Loucy (cell line): ENCODE data around the gene COPE.

Experiments
- H2AFZ ChIP-seq: fragments of 200-600 bp; sonication (generic); 2 replicates; pipeline ENCODE4 v1.6.0; 2016; ENCODE audit warnings: antibody characterized with exemption, mild to moderate bottlenecking, low read length, moderate library complexity
- H3F3A ChIP-seq: fragments of 200-600 bp; 2 replicates; pipeline ENCODE4 v1.6.0; 2016; ENCODE audit warnings: antibody characterized with exemption, low read depth, mild to moderate bottlenecking
- H3K27me3 ChIP-seq: fragments of 200-600 bp; sonication (generic); 2 replicates; pipeline ENCODE4 v1.6.1; 2014; ENCODE audit warnings: low read length, mild to moderate bottlenecking; ENCODE audit not compliant: insufficient read depth, poor library complexity, severe bottlenecking
- H3K36me3 ChIP-seq: fragments of 200-600 bp; sonication (generic); 2 replicates; pipeline ENCODE4 v1.6.1; 2016; ENCODE audit warnings: low read length; ENCODE audit not compliant: insufficient read depth
- H3K4me1 ChIP-seq: fragments of 200-600 bp; sonication (generic); 2 replicates; pipeline ENCODE4 v1.5.1; 2014; ENCODE audit warnings: low read length, mild to moderate bottlenecking; ENCODE audit not compliant: insufficient read depth, poor library complexity, severe bottlenecking
- H3K4me2 ChIP-seq: fragments of 200-600 bp; sonication (generic); 2 replicates; pipeline ENCODE4 v1.6.0; 2014; ENCODE audit warnings: antibody characterized with exemption, low read length, low read depth, mild to moderate bottlenecking; ENCODE audit not compliant: poor library complexity, severe bottlenecking
- H3K4me3 ChIP-seq: fragments of 200-600 bp; sonication (generic); 2 replicates; pipeline ENCODE4 v1.5.1; 2014; ENCODE audit warnings: low read length, mild to moderate bottlenecking, mixed read lengths; ENCODE audit not compliant: poor library complexity, severe bottlenecking
- H3K79me2 ChIP-seq: fragments of 200-600 bp; sonication (generic); 2 replicates; pipeline ENCODE4 v1.6.1; 2014; ENCODE audit warnings: low read length; ENCODE audit not compliant: insufficient read depth
- H3K9ac ChIP-seq: fragments of 200-600 bp; sonication (generic); 2 replicates; pipeline ENCODE4 v1.6.0; 2014; ENCODE audit warnings: mild to moderate bottlenecking, low read depth, low read length, moderate library complexity; ENCODE audit not compliant: poor library complexity, severe bottlenecking
- H3K9me2 ChIP-seq: fragments of 200-600 bp; sonication (generic); replicated peaks from 2 replicates; pipeline ENCODE4 v1.6.1; 2016; ENCODE audit warnings: low read depth, low read length, mixed read lengths
- H3K9me3 ChIP-seq: fragments of 200-600 bp; sonication (generic); 2 replicates; pipeline ENCODE4 v1.6.1; 2014; ENCODE audit warnings: mild to moderate bottlenecking, antibody characterized with exemption, low read length, low read depth; ENCODE audit not compliant: insufficient read depth
- H4K20me1 ChIP-seq: fragments of 200-600 bp; sonication (generic); 2 replicates; pipeline ENCODE4 v1.6.0; 2014; ENCODE audit warnings: antibody characterized with exemption, low read length, mild to moderate bottlenecking; ENCODE audit not compliant: insufficient read depth, poor library complexity, severe bottlenecking
- EZH2phosphoT487 ChIP-seq: fragments of 200-600 bp; IDR thresholded peaks from 2 replicates; pipeline ENCODE4 v1.6.1; 2018; ENCODE audit warnings: antibody characterized with exemption, mild to moderate bottlenecking, moderate library complexity, borderline replicate concordance
- TF ChIP-seq, protein P1 (sequence below): fragments of 200-600 bp; sonication (generic); conservative IDR thresholded peaks from 2 replicates; pipeline ENCODE4 v1.5.1; 2014; ENCODE audit warnings: mild to moderate bottlenecking, antibody characterized with exemption, low read length

The COPE gene

GRCh38 chr19:18856385-18857126, 62.6 kb downstream of the COPE start:
- Histone ChIP-seq H3K9ac (no peak overlapping the region), H4K20me1 (peaks cover 15% of the 10 kb centered on the region)
- TF ChIP-seq, protein P1, sequence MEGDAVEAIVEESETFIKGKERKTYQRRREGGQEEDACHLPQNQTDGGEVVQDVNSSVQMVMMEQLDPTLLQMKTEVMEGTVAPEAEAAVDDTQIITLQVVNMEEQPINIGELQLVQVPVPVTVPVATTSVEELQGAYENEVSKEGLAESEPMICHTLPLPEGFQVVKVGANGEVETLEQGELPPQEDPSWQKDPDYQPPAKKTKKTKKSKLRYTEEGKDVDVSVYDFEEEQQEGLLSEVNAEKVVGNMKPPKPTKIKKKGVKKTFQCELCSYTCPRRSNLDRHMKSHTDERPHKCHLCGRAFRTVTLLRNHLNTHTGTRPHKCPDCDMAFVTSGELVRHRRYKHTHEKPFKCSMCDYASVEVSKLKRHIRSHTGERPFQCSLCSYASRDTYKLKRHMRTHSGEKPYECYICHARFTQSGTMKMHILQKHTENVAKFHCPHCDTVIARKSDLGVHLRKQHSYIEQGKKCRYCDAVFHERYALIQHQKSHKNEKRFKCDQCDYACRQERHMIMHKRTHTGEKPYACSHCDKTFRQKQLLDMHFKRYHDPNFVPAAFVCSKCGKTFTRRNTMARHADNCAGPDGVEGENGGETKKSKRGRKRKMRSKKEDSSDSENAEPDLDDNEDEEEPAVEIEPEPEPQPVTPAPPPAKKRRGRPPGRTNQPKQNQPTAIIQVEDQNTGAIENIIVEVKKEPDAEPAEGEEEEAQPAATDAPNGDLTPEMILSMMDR, result peak; percentile 26; the same call in 1 of the 2 replicates
- TF ChIP-seq EZH2phosphoT487, result no peak

GRCh38 chr19:18855647-18856384, 63.4 kb downstream of the COPE start:
- no peaks in the 10 kb centered on the region for H3K9me2 ChIP-seq
- no peaks in the 10 kb centered on the region for H3K9me3 ChIP-seq
- no peaks in the 10 kb centered on the region for H3K79me2 ChIP-seq
- TF ChIP-seq, protein P1, result no peak
- no peak for TF ChIP-seq EZH2phosphoT487
- no peak overlapping the region for H2AFZ ChIP-seq
- no peak overlapping the region for H3K9ac ChIP-seq
- H3K27me3 ChIP-seq, result no peaks in the 10 kb centered on the region
- H3K36me3 ChIP-seq, result peaks cover 98% of the 10 kb centered on the region; the same call in 1 of the 2 replicates
- no peaks in the 10 kb centered on the region for H3F3A ChIP-seq
- no peak overlapping the region for H3K4me2 ChIP-seq
- H3K4me1 ChIP-seq, result no peaks in the 10 kb centered on the region
- no peak overlapping the region for H3K4me3 ChIP-seq
- H4K20me1 ChIP-seq, result peaks cover 16% of the 10 kb centered on the region

More at GRCh38 chr19:18856385-18857126, 62.6 kb downstream of the COPE start:
- Histone ChIP-seq H3F3A (no peaks in the 10 kb centered on the region), H3K79me2 (no peaks in the 10 kb centered on the region), H3K27me3 (no peaks in the 10 kb centered on the region), H3K4me3 (no peak overlapping the region), H3K4me2 (no peak overlapping the region), H3K4me1 (no peaks in the 10 kb centered on the region), H2AFZ (no peak overlapping the region), H3K9me2 (no peaks in the 10 kb centered on the region), H3K9me3 (no peaks in the 10 kb centered on the region), H3K36me3 (peaks cover 98% of the 10 kb centered on the region; the same call in 1 of the 2 replicates)

- H4K20me1 ChIP-seq, result peaks cover 19% of the 10 kb centered on the region
- no peaks in the 10 kb centered on the region for H3K9me3 ChIP-seq
- H3F3A ChIP-seq, result no peaks in the 10 kb centered on the region
- H3K36me3 ChIP-seq, result peaks cover 98% of the 10 kb centered on the region; the same call in 1 of the 2 replicates
- no peak overlapping the region for H3K4me2 ChIP-seq
- TF ChIP-seq, protein P1, result no peak
- TF ChIP-seq EZH2phosphoT487, result no peak
- H2AFZ ChIP-seq, result no peak overlapping the region
- no peak overlapping the region for H3K4me3 ChIP-seq
- no peaks in the 10 kb centered on the region for H3K9me2 ChIP-seq
- no peaks in the 10 kb centered on the region for H3K4me1 ChIP-seq
- H3K79me2 ChIP-seq, result peaks cover 6% of the 10 kb centered on the region; the same call in 1 of the 2 replicates
- no peak overlapping the region for H3K9ac ChIP-seq
- H3K27me3 ChIP-seq, result no peaks in the 10 kb centered on the region
Observed at GRCh38 chr19:18854982-18855381, 64.2 kb downstream of the COPE start.
